ENCODE measurements around the gene NUP214.

DNA sequence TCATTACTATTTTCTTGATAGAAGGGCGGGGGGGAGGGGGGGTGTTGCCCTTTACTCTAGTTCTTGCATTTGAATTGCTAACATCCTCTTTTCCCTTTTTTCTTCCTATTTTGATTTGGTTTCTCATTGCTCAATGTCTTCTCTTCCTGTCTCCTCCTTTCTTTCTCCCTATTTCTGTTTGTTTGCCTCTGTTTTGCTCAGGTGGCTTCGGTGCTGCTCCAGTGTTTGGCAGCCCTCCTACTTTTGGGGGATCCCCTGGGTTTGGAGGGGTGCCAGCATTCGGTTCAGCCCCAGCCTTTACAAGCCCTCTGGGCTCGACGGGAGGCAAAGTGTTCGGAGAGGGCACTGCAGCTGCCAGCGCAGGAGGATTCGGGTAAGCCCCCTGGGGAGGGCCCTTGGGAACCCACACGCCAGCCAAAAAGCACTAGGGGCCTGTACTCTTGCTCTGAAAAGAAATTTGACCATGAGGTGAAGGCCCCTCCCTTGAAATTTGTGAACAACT, 102.6 kb downstream of the NUP214 start:
- TF ChIP-seq, protein P1, sequence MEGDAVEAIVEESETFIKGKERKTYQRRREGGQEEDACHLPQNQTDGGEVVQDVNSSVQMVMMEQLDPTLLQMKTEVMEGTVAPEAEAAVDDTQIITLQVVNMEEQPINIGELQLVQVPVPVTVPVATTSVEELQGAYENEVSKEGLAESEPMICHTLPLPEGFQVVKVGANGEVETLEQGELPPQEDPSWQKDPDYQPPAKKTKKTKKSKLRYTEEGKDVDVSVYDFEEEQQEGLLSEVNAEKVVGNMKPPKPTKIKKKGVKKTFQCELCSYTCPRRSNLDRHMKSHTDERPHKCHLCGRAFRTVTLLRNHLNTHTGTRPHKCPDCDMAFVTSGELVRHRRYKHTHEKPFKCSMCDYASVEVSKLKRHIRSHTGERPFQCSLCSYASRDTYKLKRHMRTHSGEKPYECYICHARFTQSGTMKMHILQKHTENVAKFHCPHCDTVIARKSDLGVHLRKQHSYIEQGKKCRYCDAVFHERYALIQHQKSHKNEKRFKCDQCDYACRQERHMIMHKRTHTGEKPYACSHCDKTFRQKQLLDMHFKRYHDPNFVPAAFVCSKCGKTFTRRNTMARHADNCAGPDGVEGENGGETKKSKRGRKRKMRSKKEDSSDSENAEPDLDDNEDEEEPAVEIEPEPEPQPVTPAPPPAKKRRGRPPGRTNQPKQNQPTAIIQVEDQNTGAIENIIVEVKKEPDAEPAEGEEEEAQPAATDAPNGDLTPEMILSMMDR (conservative IDR thresholded peaks at IDR 0.05; ENCODE audit: low read depth, low read length), result no peak
- TF ChIP-seq POLR2A (IDR thresholded peaks at IDR 0.05; ENCODE audit: low read depth, low read length), result no peak
- TF ChIP-seq SMC3 (IDR thresholded peaks at IDR 0.05; ENCODE audit: low read depth, low read length), result no peak
- no peak for TF ChIP-seq CEBPB (IDR thresholded peaks at IDR 0.05; ENCODE audit: low read depth, low read length)
- TF ChIP-seq CHD1 (IDR thresholded peaks at IDR 0.05; ENCODE audit: low read depth, low read length), result no peak
- no peak for TF ChIP-seq RAD21 (IDR thresholded peaks at IDR 0.05; ENCODE audit: low read length)
- TF ChIP-seq, protein P2, sequence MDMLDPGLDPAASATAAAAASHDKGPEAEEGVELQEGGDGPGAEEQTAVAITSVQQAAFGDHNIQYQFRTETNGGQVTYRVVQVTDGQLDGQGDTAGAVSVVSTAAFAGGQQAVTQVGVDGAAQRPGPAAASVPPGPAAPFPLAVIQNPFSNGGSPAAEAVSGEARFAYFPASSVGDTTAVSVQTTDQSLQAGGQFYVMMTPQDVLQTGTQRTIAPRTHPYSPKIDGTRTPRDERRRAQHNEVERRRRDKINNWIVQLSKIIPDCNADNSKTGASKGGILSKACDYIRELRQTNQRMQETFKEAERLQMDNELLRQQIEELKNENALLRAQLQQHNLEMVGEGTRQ (IDR thresholded peaks at IDR 0.05; ENCODE audit: low read depth, low read length), result no peak
- no peak for TF ChIP-seq NFE2L2 (IDR thresholded peaks at IDR 0.05; ENCODE audit: low read depth, low read length)
- no peak for TF ChIP-seq FOS (IDR thresholded peaks at IDR 0.05; ENCODE audit: low read depth, low read length)
- TF ChIP-seq MXI1 (IDR thresholded peaks at IDR 0.05; ENCODE audit: borderline replicate concordance, low read depth, low read length), result no peak
- TF ChIP-seq, protein P3, sequence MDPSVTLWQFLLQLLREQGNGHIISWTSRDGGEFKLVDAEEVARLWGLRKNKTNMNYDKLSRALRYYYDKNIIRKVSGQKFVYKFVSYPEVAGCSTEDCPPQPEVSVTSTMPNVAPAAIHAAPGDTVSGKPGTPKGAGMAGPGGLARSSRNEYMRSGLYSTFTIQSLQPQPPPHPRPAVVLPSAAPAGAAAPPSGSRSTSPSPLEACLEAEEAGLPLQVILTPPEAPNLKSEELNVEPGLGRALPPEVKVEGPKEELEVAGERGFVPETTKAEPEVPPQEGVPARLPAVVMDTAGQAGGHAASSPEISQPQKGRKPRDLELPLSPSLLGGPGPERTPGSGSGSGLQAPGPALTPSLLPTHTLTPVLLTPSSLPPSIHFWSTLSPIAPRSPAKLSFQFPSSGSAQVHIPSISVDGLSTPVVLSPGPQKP (IDR thresholded peaks at IDR 0.05; ENCODE audit: borderline replicate concordance, low read depth, low read length), result no peak
- no peak for TF ChIP-seq BHLHE40 (IDR thresholded peaks at IDR 0.05; ENCODE audit: low read depth, low read length)
- TF ChIP-seq RCOR1 (IDR thresholded peaks at IDR 0.05; ENCODE audit: insufficient replicate concordance, low read length), result no peak
- no peak for TF ChIP-seq RFX5 (IDR thresholded peaks at IDR 0.05; ENCODE audit: low read depth, low read length)
